ENCODE results near the gene DLEC1.

DLEC1 gene

GRCh38 chr3:38088126-38089078 lies 49.4 kb downstream of the DLEC1 start:
- Histone ChIP-seq H3K79me2 (ENCODE audit: insufficient read depth, low read length) (no peaks in the 10 kb centered on the region), H3K27me3 (ENCODE audit: insufficient read depth, low read length, poor library complexity, severe bottlenecking) (no peaks in the 10 kb centered on the region), H3K4me3 (ENCODE audit: low read length, poor library complexity, severe bottlenecking) (no peak overlapping the region), H3K4me2 (ENCODE audit: low read depth, low read length, poor library complexity, severe bottlenecking) (no peak overlapping the region), H3F3A (ENCODE audit: low read depth) (peaks cover 7% of the 10 kb centered on the region), H3K9me2 (replicated peaks; ENCODE audit: low read depth, low read length) (no peaks in the 10 kb centered on the region), H4K20me1 (ENCODE audit: insufficient read depth, low read length, poor library complexity, severe bottlenecking) (no peaks in the 10 kb centered on the region), H3K9ac (ENCODE audit: low read depth, low read length, poor library complexity, severe bottlenecking) (no peak overlapping the region), H2AFZ (ENCODE audit: low read length) (no peak overlapping the region), H3K36me3 (ENCODE audit: insufficient read depth, low read length) (no peaks in the 10 kb centered on the region), H3K9me3 (ENCODE audit: insufficient read depth, low read depth, low read length) (peaks cover 3% of the 10 kb centered on the region; the same call in 1 of the 2 replicates), H3K4me1 (ENCODE audit: insufficient read depth, low read length, poor library complexity, severe bottlenecking) (peaks cover 5% of the 10 kb centered on the region)
- TF ChIP-seq EZH2phosphoT487 (IDR thresholded peaks at IDR 0.05; ENCODE audit: borderline replicate concordance), result no peak
- no peak for TF ChIP-seq CTCF (conservative IDR thresholded peaks at IDR 0.05; ENCODE audit: low read length)

GRCh38 chr3:38089163-38089562 lies 50.2 kb downstream of the DLEC1 start:
- H3K36me3 ChIP-seq (ENCODE audit: insufficient read depth, low read length), result no peaks in the 10 kb centered on the region
- no peaks in the 10 kb centered on the region for H3K27me3 ChIP-seq (ENCODE audit: insufficient read depth, low read length, poor library complexity, severe bottlenecking)
- H3K4me3 ChIP-seq (ENCODE audit: low read length, poor library complexity, severe bottlenecking), result no peak overlapping the region
- no peak overlapping the region for H3K4me2 ChIP-seq (ENCODE audit: low read depth, low read length, poor library complexity, severe bottlenecking)
- H3K79me2 ChIP-seq (ENCODE audit: insufficient read depth, low read length), result no peaks in the 10 kb centered on the region
- H4K20me1 ChIP-seq (ENCODE audit: insufficient read depth, low read length, poor library complexity, severe bottlenecking), result no peaks in the 10 kb centered on the region
- TF ChIP-seq EZH2phosphoT487 (IDR thresholded peaks at IDR 0.05; ENCODE audit: borderline replicate concordance), result no peak
- TF ChIP-seq CTCF (conservative IDR thresholded peaks at IDR 0.05; ENCODE audit: low read length), result no peak
- H3K4me1 ChIP-seq (ENCODE audit: insufficient read depth, low read length, poor library complexity, severe bottlenecking), result peaks cover 5% of the 10 kb centered on the region
- peaks cover 2% of the 10 kb centered on the region; the same call in 1 of the 2 replicates for H3K9me3 ChIP-seq (ENCODE audit: insufficient read depth, low read depth, low read length)
- H3K9ac ChIP-seq (ENCODE audit: low read depth, low read length, poor library complexity, severe bottlenecking), result no peak overlapping the region
- H3K9me2 ChIP-seq (replicated peaks; ENCODE audit: low read depth, low read length), result no peaks in the 10 kb centered on the region
- no peak overlapping the region for H2AFZ ChIP-seq (ENCODE audit: low read length)
- H3F3A ChIP-seq (ENCODE audit: low read depth), result peaks cover 6% of the 10 kb centered on the region

- TF ChIP-seq CTCF (conservative IDR thresholded peaks at IDR 0.05; ENCODE audit: low read length) (no peak), EZH2phosphoT487 (IDR thresholded peaks at IDR 0.05; ENCODE audit: borderline replicate concordance) (no peak)
- Histone ChIP-seq H3K9ac (ENCODE audit: low read depth, low read length, poor library complexity, severe bottlenecking) (no peak overlapping the region), H3K79me2 (ENCODE audit: insufficient read depth, low read length) (no peaks in the 10 kb centered on the region), H3F3A (ENCODE audit: low read depth) (no peaks in the 10 kb centered on the region), H3K4me3 (ENCODE audit: low read length, poor library complexity, severe bottlenecking) (no peak overlapping the region), H4K20me1 (ENCODE audit: insufficient read depth, low read length, poor library complexity, severe bottlenecking) (no peaks in the 10 kb centered on the region), H3K4me1 (ENCODE audit: insufficient read depth, low read length, poor library complexity, severe bottlenecking) (peaks cover 5% of the 10 kb centered on the region), H3K36me3 (ENCODE audit: insufficient read depth, low read length) (no peaks in the 10 kb centered on the region), H3K9me2 (replicated peaks; ENCODE audit: low read depth, low read length) (no peaks in the 10 kb centered on the region), H2AFZ (ENCODE audit: low read length) (no peak overlapping the region), H3K9me3 (ENCODE audit: insufficient read depth, low read depth, low read length) (no peaks in the 10 kb centered on the region), H3K27me3 (ENCODE audit: insufficient read depth, low read length, poor library complexity, severe bottlenecking) (no peaks in the 10 kb centered on the region), H3K4me2 (ENCODE audit: low read depth, low read length, poor library complexity, severe bottlenecking) (no peak overlapping the region)
Observed at GRCh38 chr3:38090453-38090852, 51.4 kb downstream of the DLEC1 start.

All from Loucy (cell line).